GM18505 (cell line): ENCODE measurements around the gene RYR3.

Experiments
- ATAC-seq: cut with Tn5 transposase; IDR thresholded peaks from one replicate; pipeline ENCODE4 v1.9.1; 2021; ENCODE audit not compliant: unreplicated experiment
- POLR2A ChIP-seq: IDR thresholded peaks from 4 replicates; pipeline ENCODE4 v1.6.1; 2011; ENCODE audit warnings: borderline replicate concordance; ENCODE audit not compliant: insufficient read depth, insufficient read length; ENCODE audit errors: extremely low read depth

RYR3 gene

GRCh38 chr15:33433821-33434220 is 123.1 kb downstream of the RYR3 start:
- no peak for TF ChIP-seq POLR2A
- no peak for ATAC-seq

- ATAC-seq, result no peak
- no peak for TF ChIP-seq POLR2A
Measured at GRCh38 chr15:33438396-33438795, 127.6 kb downstream of the RYR3 start.

GRCh38 chr15:33440900-33441299 is 130.1 kb downstream of the RYR3 start:
- no peak for ATAC-seq
- no peak for TF ChIP-seq POLR2A

GRCh38 chr15:33442449-33442848 is 131.7 kb downstream of the RYR3 start:
- ATAC-seq, result no peak

GRCh38 chr15:33443708-33444107 is 132.9 kb downstream of the RYR3 start:
- no peak for TF ChIP-seq POLR2A

More at GRCh38 chr15:33442449-33442848, 131.7 kb downstream of the RYR3 start:
- TF ChIP-seq POLR2A, result no peak

GRCh38 chr15:33445984-33446383 is 135.2 kb downstream of the RYR3 start:
- no peak for TF ChIP-seq POLR2A

More at GRCh38 chr15:33443708-33444107, 132.9 kb downstream of the RYR3 start:
- ATAC-seq, result no peak

GRCh38 chr15:33448151-33448550 is 137.4 kb downstream of the RYR3 start:
- no peak for ATAC-seq
- TF ChIP-seq POLR2A, result no peak

More at GRCh38 chr15:33445984-33446383, 135.2 kb downstream of the RYR3 start:
- no peak for ATAC-seq

GRCh38 chr15:33448961-33449606 is 138.3 kb downstream of the RYR3 start:
- TF ChIP-seq POLR2A, result no peak
- no peak for ATAC-seq

- TF ChIP-seq POLR2A, result no peak
- no peak for ATAC-seq
Measured at GRCh38 chr15:33449810-33450209, 139.0 kb downstream of the RYR3 start.

- no peak for ATAC-seq
Measured at GRCh38 chr15:33451385-33451784, 140.6 kb downstream of the RYR3 start.

GRCh38 chr15:33453761-33454160 is 143.0 kb downstream of the RYR3 start:
- no peak for ATAC-seq
- no peak for TF ChIP-seq POLR2A

More at GRCh38 chr15:33451385-33451784, 140.6 kb downstream of the RYR3 start:
- TF ChIP-seq POLR2A, result no peak

GRCh38 chr15:33454346-33454745 is 143.6 kb downstream of the RYR3 start:
- ATAC-seq, result no peak

GRCh38 chr15:33454996-33455395 is 144.2 kb downstream of the RYR3 start:
- ATAC-seq, result no peak
- no peak for TF ChIP-seq POLR2A

More at GRCh38 chr15:33454346-33454745, 143.6 kb downstream of the RYR3 start:
- no peak for TF ChIP-seq POLR2A

GRCh38 chr15:33458421-33458820 is 147.7 kb downstream of the RYR3 start:
- no peak for ATAC-seq
- no peak for TF ChIP-seq POLR2A
